ENCODE results near the gene SRSF11.

DNA sequence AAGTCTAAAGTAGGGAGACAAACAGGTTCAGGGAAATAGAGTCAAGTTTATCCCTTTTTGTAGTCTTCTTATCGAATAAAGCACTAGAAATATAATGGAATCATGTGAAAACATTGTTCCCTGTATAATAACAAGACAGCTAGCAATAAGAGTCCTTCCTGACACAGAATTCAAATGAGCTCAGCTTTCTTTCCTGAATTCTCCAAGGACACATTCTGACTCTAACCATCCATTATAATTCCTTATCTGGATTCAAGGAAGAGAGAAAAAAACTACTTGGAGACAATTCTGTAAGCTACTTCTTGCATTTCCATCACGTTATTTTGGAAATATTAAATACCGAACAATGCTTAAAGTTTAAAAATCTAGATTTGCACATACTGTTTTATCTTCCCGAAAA, 74.6 kb downstream of the SRSF11 start:
- TF ChIP-seq POLR2A (IDR thresholded peaks at IDR 0.05; ENCODE audit: extremely low read depth, insufficient read length) = no peak
- no peak for TF ChIP-seq CTCF (IDR thresholded peaks at IDR 0.05; ENCODE audit: low read depth, low read length)

Measured in NB4 (cell line).